Mononuclear cell (primary cell): ENCODE measurements around the gene SLC6A6. TPM values are rescaled to one million over a fixed set of nuclear protein-coding genes. Genes with fewer than 3 reads are reported as not detected.

Experiments used
- H3K27me3 ChIP-seq: 2 replicates; pipeline ENCODE4 v1.6.0; 2011; ENCODE audit warnings: low read length, control low read depth; ENCODE audit not compliant: insufficient read depth
- H3K4me1 ChIP-seq: 2 replicates; pipeline ENCODE4 v1.5.1; 2011; ENCODE audit warnings: mild to moderate bottlenecking, low read length, control low read depth; ENCODE audit not compliant: insufficient read depth
- H3K4me3 ChIP-seq: 2 replicates; pipeline ENCODE4 v1.5.1; 2011; ENCODE audit warnings: mild to moderate bottlenecking, low read length, moderate library complexity
- H3K9me3 ChIP-seq: 2 replicates; pipeline ENCODE4 v1.5.1; 2011; ENCODE audit warnings: low read depth, mild to moderate bottlenecking, control low read depth, low read length
- total RNA-seq: library from RNA; depleted of rRNA; stranded (reverse); fragments of >200 nt; gene quantifications from one replicate; pipeline ENCODE4 v1.2.3, GENCODE V29; 2012

SLC6A6 gene
- total RNA-seq, 1 donor = 53.7 TPM

- H3K4me1 ChIP-seq = no peaks in the 10 kb centered on the region
- no peaks in the 10 kb centered on the region for H3K9me3 ChIP-seq
- no peak overlapping the region for H3K4me3 ChIP-seq
- no peaks in the 10 kb centered on the region for H3K27me3 ChIP-seq
These were observed 102.8 kb downstream of the SLC6A6 start for GRCh38 chr3:14505001-14505802.

- H3K27me3 ChIP-seq = no peaks in the 10 kb centered on the region
These were observed 103.5 kb downstream of the SLC6A6 start for GRCh38 chr3:14505803-14506500.

GRCh38 chr3:14506626-14507304 lies 104.4 kb downstream of the SLC6A6 start:
- H3K9me3 ChIP-seq = no peaks in the 10 kb centered on the region
- no peaks in the 10 kb centered on the region for H3K27me3 ChIP-seq
- H3K4me1 ChIP-seq = no peaks in the 10 kb centered on the region
- no peak overlapping the region for H3K4me3 ChIP-seq

More at GRCh38 chr3:14505803-14506500, 103.5 kb downstream of the SLC6A6 start:
- Histone ChIP-seq H3K9me3 (no peaks in the 10 kb centered on the region), H3K4me3 (no peak overlapping the region), H3K4me1 (no peaks in the 10 kb centered on the region)

- no peaks in the 10 kb centered on the region for H3K9me3 ChIP-seq
- H3K4me3 ChIP-seq = no peak overlapping the region
These were observed 104.9 kb downstream of the SLC6A6 start for GRCh38 chr3:14507305-14507741.

GRCh38 chr3:14507757-14508504 lies 105.5 kb downstream of the SLC6A6 start:
- H3K4me1 ChIP-seq = no peaks in the 10 kb centered on the region
- no peaks in the 10 kb centered on the region for H3K27me3 ChIP-seq
- H3K4me3 ChIP-seq = no peak overlapping the region
- H3K9me3 ChIP-seq = no peaks in the 10 kb centered on the region

More at GRCh38 chr3:14507305-14507741, 104.9 kb downstream of the SLC6A6 start:
- Histone ChIP-seq H3K27me3 (no peaks in the 10 kb centered on the region), H3K4me1 (no peaks in the 10 kb centered on the region)

GRCh38 chr3:14508505-14508819 lies 106.1 kb downstream of the SLC6A6 start:
- no peaks in the 10 kb centered on the region for H3K27me3 ChIP-seq
- H3K4me3 ChIP-seq = no peak overlapping the region
- H3K4me1 ChIP-seq = no peaks in the 10 kb centered on the region
- no peaks in the 10 kb centered on the region for H3K9me3 ChIP-seq

- H3K9me3 ChIP-seq = no peaks in the 10 kb centered on the region
- H3K27me3 ChIP-seq = no peaks in the 10 kb centered on the region
- no peak overlapping the region for H3K4me3 ChIP-seq
- H3K4me1 ChIP-seq = no peaks in the 10 kb centered on the region
These were observed 106.8 kb downstream of the SLC6A6 start for GRCh38 chr3:14508966-14509795.

GRCh38 chr3:14509796-14510100 lies 107.3 kb downstream of the SLC6A6 start:
- Histone ChIP-seq H3K9me3 (no peaks in the 10 kb centered on the region), H3K4me3 (no peak overlapping the region), H3K4me1 (no peaks in the 10 kb centered on the region), H3K27me3 (no peaks in the 10 kb centered on the region)

GRCh38 chr3:14510838-14511622 lies 108.6 kb downstream of the SLC6A6 start:
- Histone ChIP-seq H3K27me3 (no peaks in the 10 kb centered on the region), H3K4me1 (no peaks in the 10 kb centered on the region), H3K9me3 (no peaks in the 10 kb centered on the region), H3K4me3 (no peak overlapping the region)

GRCh38 chr3:14511623-14512280 lies 109.3 kb downstream of the SLC6A6 start:
- H3K27me3 ChIP-seq = no peaks in the 10 kb centered on the region
- H3K4me1 ChIP-seq = no peaks in the 10 kb centered on the region
- H3K9me3 ChIP-seq = no peaks in the 10 kb centered on the region
- H3K4me3 ChIP-seq = no peak overlapping the region

GRCh38 chr3:14512281-14512941 lies 110.0 kb downstream of the SLC6A6 start:
- Histone ChIP-seq H3K9me3 (no peaks in the 10 kb centered on the region), H3K27me3 (no peaks in the 10 kb centered on the region), H3K4me3 (no peak overlapping the region), H3K4me1 (no peaks in the 10 kb centered on the region)

GRCh38 chr3:14512942-14513327 lies 110.5 kb downstream of the SLC6A6 start:
- no peaks in the 10 kb centered on the region for H3K27me3 ChIP-seq
- H3K4me3 ChIP-seq = no peak overlapping the region
- H3K4me1 ChIP-seq = no peaks in the 10 kb centered on the region
- no peaks in the 10 kb centered on the region for H3K9me3 ChIP-seq
